NCI-H526 (cell line): ENCODE data around the gene RBM18.

Experiments used
- DNase-seq, 2 experiments: peaks; one replicate each; lab custom pipeline; 2025; lab: John Stamatoyannopoulos, UW

The RBM18 gene, protein sequence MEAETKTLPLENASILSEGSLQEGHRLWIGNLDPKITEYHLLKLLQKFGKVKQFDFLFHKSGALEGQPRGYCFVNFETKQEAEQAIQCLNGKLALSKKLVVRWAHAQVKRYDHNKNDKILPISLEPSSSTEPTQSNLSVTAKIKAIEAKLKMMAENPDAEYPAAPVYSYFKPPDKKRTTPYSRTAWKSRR

DNA sequence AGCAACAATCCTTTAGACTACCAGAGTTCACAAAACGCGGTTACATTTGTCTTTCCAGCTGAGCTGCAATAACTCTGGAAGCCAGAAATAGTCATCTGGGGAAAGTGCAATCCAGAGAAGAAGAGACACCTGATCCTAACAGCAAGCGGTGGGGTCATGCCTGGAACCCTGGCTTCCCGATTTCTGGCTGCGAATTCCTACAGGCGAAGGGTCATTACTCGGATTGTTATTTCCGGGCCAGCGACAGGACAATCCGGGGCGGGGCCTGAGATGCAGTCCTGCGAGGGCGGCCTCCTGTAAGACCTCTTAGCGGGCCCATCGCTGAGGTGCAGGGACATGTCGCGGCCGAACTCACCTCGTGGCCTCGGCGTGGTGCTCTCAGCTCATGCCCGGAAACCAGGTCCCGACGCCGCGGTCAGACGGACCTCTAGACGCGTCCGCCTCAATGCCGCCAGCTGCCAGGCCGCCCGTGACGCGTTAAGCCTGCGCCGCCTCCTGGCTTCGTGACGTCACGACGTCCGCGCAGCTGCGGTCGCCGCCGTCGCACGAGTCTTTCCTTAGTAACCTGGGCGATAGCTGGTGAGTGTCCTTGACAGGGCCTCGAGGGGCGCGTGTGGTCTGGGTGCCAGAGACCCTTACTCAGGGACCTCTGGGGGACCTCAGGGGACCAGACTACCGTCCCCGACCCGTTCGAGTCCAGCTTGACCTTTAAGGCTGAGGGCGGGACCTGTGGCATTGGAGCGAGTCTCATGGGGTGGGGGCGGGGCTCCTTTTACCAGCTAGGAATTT is at the start of gene RBM18, which contains the start of gene MRRF:
Gene RBM18, minus strand, starts transcription at position 481 of the 789 bp plus-strand sequence. CDS start 3,348 bp downstream, outside the sequence.
Gene MRRF, plus strand, starts transcription at position 523 of the 789 bp plus-strand sequence. CDS start 6,010 bp downstream, outside the sequence.
- DNase-seq, result peak; percentile 65 to 89

DNA sequence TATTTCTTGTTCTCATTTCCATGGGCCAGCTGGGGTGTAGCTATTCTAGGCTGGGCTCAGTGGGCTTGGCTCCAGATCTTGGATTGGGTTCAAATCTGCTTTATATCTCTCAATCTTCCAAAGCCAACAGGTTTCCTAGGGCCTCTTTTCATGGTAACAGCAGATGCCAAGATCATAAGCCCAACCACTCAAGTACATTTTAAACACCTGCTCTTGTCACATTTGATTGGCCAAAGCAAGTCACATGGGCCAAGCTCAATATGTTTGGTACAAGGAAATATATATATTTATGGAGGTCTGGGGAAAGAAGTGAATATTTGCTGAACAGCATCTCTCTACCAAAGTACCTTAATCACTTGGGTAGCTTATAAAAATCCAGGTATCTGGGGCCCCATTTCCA is 49.5 kb upstream of the RBM18 start:
- DNase-seq, result no peak

DNA sequence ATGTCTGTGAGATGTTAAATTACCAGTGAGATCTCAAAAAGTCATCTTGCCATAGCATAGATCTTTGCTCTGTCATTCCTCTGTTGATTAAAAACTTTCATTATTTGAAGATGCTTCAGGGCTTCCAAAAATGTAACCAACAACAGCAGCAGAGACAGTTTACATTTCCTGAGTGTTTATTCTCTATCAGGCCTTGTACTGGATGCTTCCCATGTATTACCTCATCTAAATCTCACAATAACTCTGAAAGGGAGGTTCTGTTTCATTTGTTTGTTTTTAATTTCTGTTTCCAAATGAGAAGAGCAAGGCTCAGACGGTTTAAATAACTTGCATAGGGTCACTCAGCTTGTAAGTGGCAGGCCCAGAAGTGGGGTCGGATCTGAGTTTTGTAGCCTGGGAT is 45.2 kb upstream of the RBM18 start:
- DNase-seq, result no peak

DNA sequence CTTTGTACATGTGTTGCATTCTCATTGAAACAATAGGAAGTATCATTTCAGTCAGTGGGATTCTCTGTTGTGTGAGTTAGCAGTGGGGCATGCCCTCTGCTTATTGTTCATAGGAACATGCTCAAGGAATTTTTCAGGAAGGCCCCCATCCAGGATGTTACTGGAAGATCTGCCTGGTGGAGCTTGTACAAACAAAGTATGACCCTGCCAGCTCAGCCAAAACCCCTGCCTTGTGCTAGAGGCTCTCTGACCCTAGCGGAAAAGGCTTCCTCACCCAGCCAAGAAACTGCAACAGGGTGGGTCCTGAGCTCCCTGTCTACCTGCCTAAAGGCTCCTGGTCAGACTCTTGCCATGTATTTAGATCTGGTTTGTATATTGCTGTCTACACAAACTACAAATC is 43.3 kb upstream of the RBM18 start:
- DNase-seq, result no peak

DNA sequence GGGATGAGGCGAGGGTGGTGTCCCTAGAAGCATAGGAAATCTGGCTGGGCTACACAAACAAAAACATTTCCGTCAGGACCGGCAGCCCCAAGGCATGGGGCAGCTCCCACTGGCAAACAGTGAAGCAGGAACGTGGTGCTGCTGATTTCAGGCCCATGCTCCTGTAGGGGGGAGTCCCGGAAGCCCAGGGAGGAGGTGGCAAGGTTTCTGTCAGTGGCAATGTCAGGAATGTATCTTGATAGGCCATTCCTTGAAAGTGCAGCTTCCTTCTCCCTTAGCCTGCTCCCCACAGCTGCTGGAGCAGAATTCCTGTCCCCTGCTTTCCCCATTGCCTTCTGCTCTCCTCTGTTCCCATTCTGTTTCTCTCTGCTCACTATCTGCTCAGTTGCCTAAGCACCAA is 42.4 kb upstream of the RBM18 start:
- DNase-seq, result no peak

DNA sequence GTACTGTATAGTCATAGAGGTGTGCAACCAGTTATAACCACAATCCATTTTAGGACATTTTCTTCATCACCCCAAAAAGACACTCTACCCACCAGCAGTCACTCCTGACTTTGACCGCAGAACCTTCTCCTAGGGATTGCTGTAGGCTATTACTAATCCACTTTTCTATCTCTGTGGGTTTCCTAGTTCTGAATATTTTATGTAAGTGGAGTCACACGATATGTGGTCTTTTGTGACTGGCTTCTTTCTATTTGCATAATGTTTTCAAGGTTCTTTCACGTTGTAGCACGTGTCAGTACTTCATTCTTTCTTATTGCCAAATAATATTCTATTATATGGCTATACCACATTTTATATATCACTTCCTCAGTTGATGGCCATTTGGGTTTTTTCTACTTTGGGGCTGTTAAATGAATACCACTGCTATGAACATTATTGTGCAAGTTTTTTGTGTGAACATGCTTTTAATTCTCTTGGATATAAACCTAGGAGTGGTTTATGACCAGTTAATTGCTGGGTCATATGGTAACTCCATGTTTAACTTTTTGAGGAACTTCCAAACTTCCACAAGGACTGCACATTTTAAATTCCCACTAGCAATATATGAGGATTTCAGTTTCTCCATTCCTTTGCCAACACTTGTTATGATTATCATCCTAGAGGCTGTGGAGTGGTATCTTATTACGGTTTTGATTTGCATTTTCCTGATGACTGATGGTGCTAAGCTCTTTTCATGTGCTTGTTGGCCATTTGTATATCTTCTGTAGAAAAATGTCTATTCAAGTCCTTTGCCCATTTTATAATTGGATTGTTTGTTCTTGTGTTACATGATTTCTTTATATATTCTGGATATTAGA is 37.8 kb upstream of the RBM18 start:
- DNase-seq, result peak; percentile 1 to 30

DNA sequence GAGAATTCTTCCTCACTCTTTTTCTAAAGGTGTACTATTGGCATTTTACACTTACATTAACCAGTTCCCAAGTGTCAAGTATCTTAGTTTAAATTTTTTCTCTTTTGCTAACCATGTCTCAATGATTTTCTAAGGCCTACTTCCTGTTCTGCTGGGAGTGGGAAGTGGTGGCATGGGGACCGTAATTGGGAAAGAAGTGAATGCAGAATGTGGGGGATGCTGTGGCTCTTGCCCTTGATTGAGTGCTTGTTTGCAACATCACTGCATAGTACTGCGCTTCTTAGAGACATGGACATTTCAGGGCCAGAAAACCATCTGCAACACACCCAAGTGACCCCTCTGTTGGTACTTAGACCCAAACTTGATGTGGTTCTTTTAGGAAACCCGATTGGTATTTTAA is 32.9 kb upstream of the RBM18 start:
- DNase-seq, result no peak

DNA sequence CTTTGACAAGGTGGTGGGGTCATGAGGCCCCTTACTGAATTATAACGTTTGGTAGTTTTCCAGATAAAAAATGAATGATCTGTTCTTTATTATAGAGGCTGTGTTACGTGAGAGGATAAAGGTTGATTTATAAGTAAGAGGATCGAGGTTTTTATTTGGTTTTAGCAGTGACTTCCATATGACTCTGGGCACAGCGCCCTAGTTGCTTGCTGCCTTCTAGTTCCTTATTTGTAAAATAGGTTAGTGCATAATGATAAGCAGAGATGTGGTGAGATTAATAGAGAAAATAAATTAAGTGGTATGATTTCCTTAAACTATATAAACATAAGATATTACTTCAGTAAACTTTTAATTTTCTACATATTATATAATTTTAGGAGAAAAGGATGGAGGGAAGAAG is 29.9 kb upstream of the RBM18 start:
- no peak for DNase-seq

DNA sequence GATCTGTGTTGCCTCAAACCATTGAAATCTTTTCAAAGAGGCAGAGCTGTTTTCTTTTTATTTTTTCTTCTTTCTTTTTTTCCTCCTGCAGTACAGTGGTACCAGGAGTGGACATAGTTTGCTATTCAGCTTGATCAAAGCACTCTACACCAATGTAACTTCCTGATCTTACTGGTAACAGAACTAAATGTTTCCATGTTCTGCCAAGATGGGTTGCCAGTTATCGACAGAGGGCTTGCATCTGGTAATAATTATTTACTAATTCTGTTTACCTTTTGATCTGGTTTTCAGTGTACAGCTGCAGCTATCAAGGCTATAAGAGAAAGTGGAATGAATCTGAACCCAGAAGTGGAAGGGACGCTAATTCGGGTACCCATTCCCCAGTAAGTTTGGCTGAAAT is 26.8 kb upstream of the RBM18 start:
- no peak for DNase-seq

DNA sequence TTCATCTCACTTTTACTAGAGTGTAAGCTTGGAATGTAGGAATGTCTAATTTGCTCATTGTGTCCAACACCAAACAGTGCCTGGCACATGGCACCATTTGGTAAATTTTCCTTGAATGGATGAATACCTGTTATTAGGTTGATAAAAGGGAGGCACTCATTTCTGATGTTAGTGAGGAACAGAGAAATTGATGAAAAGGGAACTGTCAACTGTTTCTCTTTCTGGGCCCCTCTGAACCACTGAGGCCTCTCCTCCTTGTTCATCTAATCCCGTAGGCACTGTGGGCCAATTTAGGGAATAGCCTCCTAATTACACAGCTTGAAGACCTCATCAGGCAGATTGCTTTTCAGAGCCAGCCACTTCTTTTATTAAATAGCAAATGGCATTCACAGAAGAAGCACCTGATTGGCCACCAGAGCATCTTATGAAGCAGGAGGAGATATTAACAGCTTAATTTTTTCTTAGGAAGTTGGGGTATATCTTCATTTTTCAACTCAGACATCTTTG is 22.6 kb upstream of the RBM18 start:
- no peak for DNase-seq

DNA sequence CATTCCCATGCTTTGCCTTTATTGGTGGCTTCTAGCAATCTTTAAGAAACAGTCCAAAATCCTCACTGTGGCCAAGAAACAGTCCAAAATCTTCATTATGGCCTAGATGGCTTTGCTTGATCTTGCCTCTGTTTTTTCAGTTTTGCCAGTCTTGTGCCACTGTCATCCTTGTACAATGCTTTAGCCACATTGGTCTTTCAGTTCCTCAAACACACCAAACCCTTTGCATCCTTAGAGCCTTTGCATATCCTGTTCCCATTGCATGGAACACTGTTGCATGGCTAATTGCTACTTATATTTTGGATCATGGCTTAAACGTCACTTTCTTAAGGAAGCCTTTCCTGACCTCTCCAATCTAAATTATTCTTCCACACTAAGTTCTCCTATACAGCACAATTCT is 22.1 kb upstream of the RBM18 start:
- no peak for DNase-seq

DNA sequence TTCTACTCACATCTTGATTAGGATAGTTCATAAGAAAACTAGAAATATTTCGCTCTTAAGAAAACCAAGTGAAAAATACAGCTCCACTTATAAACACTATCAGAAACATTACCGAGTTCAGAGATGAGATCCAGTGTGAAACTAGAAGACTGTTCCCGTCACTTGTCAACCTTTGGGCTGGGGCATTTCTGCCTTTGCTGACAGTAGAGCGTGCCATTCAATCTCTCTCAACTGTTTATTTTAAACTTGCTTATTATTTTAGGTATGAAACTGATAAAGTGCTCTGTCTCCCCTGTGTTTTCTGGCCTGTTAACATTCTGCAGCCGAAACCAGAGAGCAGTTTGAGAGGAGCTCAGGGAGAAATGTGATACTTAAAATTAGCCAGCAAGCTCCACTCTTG is 16.7 kb upstream of the RBM18 start:
- DNase-seq, result no peak

DNA sequence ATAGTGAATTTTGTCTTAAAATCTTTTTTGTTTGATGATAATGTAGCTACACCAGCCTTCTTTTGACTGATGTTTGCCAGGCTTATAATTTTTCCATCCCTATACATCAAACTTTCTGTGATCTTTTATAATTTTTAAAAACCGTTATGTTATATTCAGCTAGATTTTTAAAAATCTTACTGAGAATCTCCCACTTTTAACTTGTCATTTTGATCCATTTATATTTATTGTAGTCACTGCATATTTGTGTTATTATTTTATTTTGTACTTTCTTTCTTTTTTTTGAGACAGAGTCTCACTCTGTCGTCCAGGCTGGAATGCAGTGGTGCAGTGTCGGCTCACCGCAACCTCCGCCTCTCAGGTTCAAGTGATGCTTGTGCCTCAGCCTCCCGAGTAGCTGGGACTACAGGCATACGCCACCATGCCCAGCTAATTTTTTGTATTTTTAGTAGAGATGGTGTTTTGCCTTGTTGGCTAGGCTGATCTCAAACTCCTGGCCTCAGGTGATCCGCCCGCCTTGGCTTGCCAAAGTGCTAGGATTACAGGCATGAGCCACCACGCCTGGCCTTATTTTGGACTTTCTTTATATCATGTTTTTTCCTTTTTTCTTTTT is 12.8 kb upstream of the RBM18 start:
- DNase-seq, result no peak

DNA sequence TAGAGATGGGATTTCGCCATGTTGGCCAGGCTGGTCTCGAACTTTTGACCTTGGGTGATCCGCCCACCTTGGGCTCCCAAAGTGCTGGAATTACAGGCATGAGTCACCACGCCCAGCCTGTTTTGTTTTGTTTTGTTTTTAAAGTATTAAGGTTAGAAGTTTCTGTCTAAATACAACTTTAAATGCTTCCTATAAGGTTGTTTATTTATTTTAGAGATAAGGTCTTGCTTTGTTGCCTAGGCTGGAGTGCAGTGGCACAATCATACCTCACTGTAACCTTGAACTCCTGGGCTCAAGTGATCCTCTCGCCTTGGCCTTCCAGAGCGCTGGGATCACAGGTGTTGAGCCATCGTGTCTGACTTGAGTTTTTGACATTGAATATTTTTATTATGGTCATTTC is 11.5 kb upstream of the RBM18 start:
- no peak for DNase-seq

DNA sequence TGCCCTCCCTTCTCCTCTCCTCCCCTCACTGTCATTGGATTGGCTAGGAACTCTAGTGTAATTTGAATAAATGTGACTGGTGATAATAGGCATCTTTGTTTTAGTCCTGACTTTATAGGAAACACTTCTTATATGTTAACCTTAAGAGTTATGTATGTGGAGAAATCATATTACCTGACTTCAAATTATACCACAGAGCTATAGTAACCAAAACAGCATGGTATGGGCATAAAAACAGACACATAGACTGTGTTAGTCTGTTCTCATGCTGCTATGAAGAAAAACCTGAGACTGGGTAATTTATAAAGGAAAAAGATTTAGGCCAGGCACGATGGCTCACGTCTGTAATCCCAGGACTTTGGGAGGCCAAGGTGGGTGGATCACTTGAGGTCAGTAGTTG is 9.4 kb upstream of the RBM18 start:
- DNase-seq, result no peak

DNA sequence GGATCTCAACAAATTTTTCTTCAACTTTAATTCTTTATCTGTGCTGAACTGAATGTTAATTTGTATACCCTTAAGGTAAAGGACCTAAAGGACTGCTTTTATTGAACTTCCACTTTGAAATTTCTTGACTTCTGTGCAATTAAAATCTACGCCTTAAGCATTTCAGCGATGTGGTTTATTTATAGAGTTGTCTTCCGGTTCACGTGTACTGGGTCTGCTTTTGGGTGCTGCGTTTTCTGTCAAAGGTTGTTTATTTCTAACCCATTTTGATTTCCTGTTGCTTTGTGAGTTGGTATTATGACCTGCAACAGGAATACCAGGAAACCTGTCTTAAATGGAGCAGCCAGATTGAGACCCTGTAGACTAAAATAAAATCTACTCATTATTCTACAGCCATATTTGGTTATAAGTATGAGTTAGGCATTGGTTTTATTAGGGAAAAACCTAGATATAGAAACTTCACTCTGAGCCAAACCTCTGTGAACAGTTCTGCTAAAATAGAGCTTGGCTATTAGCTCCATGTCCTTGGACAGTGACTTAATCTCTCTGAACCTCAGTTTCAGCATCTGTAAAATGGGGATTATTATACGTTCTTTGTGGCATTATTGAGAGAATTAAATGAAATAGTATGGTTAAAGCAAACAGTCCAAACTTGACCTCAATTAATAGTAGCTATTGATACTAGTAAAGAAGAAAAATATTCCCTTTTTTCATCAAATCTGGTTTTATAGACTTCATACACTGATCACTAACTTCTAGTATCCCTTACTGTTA is 3.6 kb upstream of the RBM18 start:
- no peak for DNase-seq

DNA sequence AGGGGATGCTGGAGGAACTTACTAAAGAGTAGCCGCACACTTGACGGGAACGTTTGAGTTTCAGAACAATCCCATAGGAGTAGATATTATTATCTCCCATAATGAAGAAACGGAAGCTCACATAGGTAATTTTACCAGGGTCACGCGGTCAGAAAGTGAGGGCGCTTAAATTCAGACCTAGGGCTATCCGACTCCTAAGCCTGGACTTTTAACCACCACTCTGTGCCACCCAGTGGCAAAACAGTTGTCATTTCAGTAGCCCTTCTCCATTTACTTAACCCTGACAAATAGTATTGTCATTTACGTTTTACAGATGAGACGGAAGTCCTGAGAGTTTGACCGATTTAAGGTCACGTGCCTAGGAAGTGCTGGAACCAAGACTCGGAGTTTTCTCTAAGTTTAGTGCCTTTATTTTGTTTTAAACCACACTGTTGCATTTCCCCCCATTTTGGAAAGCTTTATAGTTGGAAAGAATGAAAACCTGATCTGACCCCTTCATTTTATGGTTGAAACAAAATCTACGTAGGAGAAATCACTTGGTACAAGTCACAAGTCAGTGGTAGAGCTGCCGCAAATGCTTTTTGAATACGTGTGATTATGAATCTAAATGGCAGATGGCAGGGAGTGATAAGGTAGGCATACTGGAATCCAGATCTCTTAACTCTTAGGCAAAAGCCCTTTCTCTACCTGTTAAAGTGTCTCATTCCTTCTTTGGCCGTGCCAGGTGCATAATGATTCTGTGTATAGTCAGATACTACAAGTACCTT is 692 bp upstream of the RBM18 start:
- peak in 1 of 2 experiments; percentile 43 for DNase-seq

DNA sequence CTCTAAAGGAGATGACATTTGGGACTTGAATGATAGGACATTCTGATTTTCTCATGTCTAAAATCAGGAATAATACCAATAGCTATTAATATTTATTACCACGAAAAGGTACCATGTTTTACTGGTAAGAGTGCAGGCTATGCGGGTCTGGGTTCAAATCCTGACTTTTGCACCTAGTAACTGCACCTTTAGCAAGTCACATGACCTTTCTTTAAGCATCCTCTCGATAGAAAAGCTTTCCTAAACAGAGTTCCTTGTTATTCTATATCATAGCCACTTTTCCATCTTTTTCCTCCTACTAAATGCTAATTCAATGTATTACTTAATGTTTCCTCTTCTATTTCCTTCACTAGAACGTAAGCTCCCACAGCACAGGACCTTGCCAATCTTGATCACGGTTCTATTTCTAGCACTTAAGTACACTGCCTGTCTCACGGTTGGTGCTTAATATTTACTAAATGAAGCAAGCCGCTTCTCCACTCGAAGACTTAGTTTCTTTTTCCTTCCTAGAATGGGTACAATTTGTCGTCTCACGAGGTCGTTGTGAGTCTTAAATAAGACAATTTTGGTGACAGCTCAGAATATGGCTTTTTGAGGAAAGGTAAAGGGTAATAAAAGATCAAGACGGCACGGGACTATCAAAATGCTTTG is 816 bp downstream of the RBM18 start:
- DNase-seq, result no peak

DNA sequence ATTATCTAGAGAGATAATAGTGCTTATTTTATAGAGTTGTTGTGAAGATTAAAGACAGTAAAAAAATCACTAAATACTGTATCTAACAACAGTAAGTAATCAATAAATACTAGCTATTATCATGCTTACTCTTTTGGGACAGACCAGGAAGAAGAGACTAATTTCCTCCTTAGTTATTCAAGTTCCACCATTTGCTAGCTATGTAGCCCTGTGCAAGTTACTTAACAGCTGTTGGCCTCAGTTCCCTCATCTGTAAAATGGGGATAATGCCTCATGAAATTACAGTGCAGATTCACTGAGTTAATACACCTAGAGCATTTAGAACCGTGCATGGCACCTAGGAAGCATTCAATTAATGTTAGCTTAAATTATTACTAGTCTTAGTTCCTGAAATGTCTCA is 2.6 kb downstream of the RBM18 start:
- no peak for DNase-seq

DNA sequence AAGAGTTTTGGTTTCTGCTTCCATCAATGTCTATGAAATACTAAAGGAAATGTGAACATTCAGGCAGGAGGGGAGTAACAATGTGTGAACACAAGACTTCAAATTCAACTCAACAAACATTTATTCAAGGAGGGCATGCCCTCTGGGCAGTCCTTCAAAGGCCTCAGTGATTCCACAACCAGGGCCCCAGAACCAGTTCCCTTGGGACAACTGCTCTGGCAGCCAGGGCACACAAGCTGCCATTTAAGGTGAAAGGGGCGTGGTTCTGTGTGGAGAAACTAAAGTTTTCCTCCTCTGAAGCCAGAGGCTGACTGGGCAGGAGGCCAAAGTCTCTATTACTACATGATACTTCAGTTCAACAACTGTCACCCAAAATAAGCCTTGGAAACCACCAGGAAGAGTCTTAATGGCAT is 3.2 kb downstream of the RBM18 start:
- DNase-seq, result peak; percentile 4 to 50
